Stomach (tissue), 9 donors: ENCODE data around the gene ZNF831. TPM values are rescaled to one million over a fixed set of nuclear protein-coding genes. Genes with fewer than 3 reads are reported as not detected.

Experiments
- DNase-seq, 2 donors: peaks; one replicate each; pipeline versions ENCODE4 v3.0.0 to v3.0.0-alpha.2; 2013 to 2019
- H3K27ac ChIP-seq, 5 donors: fragments of 200-600 bp in 4 of 5; sonication (generic) in 4 of 5; one replicate each; pipeline ENCODE4 v1.5.1; 2013 to 2019; ENCODE audit warnings: mild to moderate bottlenecking in 1 of 5, moderate library complexity in 1 of 5
- H3K27me3 ChIP-seq, 3 donors: fragments of 200-600 bp; sonication (generic); one replicate each; pipeline ENCODE4 v1.5.1; 2017 to 2019; ENCODE audit warnings: mixed run types in 1 of 3
- H3K36me3 ChIP-seq, 4 donors: fragments of 200-600 bp; sonication (generic); 1 replicate in 3 of 4; 2 replicates in 1 of 4; pipeline ENCODE4 v1.5.1; 2016 to 2019
- H3K4me1 ChIP-seq, 4 donors: fragments of 200-600 bp; sonication (generic); one replicate each; pipeline ENCODE4 v1.5.1; 2016 to 2019
- H3K4me3 ChIP-seq, 4 donors: fragments of 200-600 bp; sonication (generic) in 3 of 4; one replicate each; pipeline ENCODE4 v1.5.1; 2016 to 2019; ENCODE audit warnings: mild to moderate bottlenecking in 1 of 4
- H3K9me3 ChIP-seq, 4 donors: fragments of 200-600 bp; sonication (generic); one replicate each; pipeline ENCODE4 v1.5.1; 2016 to 2019
- CTCF ChIP-seq, 7 experiments: fragments of 450-650 bp in 4 of 7; fragments of 200-600 bp in 3 of 7; sonication (generic) in 3 of 7; IDR thresholded peaks; one replicate each; pipeline ENCODE4 v1.5.1; 2016 to 2019; ENCODE audit warnings: antibody characterized with exemption in 7 of 7, control low read depth in 2 of 7, mild to moderate bottlenecking in 1 of 7
- EP300 ChIP-seq: sonication (generic); formaldehyde crosslinking; IDR thresholded peaks from one replicate; pipeline ENCODE4 v1.6.1; 2017; ENCODE audit warnings: antibody characterized with exemption
- POLR2A ChIP-seq, 4 donors: fragments of 450-650 bp; IDR thresholded peaks; one replicate each; pipeline ENCODE4 v1.6.1; 2016; ENCODE audit warnings: antibody characterized with exemption in 4 of 4, control low read depth in 2 of 4, mild to moderate bottlenecking in 1 of 4, moderate library complexity in 1 of 4
- POLR2AphosphoS5 ChIP-seq, 3 donors: sonication (generic); formaldehyde crosslinking; IDR thresholded peaks; one replicate each; pipeline ENCODE4 v1.6.1; 2016; ENCODE audit warnings: antibody characterized with exemption in 3 of 3
- WGBS, 5 donors: extraction: QIAGEN DNeasy Blood & Tissue Kit in 3 of 5; methylation state at CpG; one replicate each; pipeline versions ENCODE4 v1.1.5 to v1.1.7; 2013 to 2018; 5-methylcytosine and 5-hydroxymethylcytosine counted together
- intact Hi-C: fragments of 100-400 bp; cut with DNase I; formaldehyde crosslinking; loops from one replicate; pipeline ENCODE4 v1.15.1; 2023; ENCODE audit warnings: low total_unique reads
- polyA plus RNA-seq, 3 donors: library from polyadenylated mRNA; stranded (reverse); fragments of 200-250 nt; gene quantifications; one replicate each; pipeline ENCODE4 v1.2.3, GENCODE V29; 2013
- total RNA-seq, 5 donors: library from RNA; depleted of rRNA; stranded (reverse); fragments of >200 nt; gene quantifications; one replicate each; pipeline versions ENCODE4 v1.1.0 to v1.2.3, GENCODE V29; 2014 to 2016
- donor health status: healthy with polysubstance abuse.
- donor health status: Bipolar disorder and iron deficiency.
- donor health status: healthy.

The ZNF831 gene
- total and polyA plus RNA-seq, 8 donors: under 0.01 to 2.9 (median 0.31) TPM; not detected in 1

DNA sequence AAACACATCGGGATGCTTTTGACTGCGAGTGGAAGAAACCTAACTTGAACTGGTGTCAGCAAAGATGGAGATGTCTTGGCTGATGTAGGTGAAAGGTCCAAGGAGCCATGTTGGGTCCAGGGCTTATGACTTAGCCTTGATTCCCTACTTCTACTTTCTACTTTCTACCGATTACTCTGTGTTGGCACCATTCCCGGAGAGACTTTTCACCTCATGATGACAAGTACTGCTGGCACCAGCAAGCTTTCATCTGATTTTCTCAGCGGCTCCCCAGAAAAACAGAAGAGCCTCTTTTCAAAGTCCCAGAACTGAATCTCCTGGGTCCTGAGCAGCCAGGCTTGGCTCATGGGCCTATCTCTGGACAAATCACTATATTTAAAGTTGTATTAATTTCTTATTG is 131.9 kb downstream of the ZNF831 start:
- intact Hi-C loops: no loop called here
- no peaks in the 10 kb centered on the region for H3K9me3 ChIP-seq
- no peaks in the 10 kb centered on the region for H3K36me3 ChIP-seq
- no peak for DNase-seq
- TF ChIP-seq POLR2A (IDR thresholded peaks at IDR 0.05): no peak
- TF ChIP-seq POLR2AphosphoS5 (IDR thresholded peaks at IDR 0.05): no peak
- no peak for TF ChIP-seq EP300
- TF ChIP-seq CTCF (IDR thresholded peaks at IDR 0.05): no peak
- H3K4me3 ChIP-seq: no peak overlapping the region
- H3K4me1 ChIP-seq: peaks cover 0 to 8% (median 6%) of the 10 kb centered on the region in 4 donors
- H3K27ac ChIP-seq: no peak overlapping the region
- peaks cover 4 to 84% (median 27%) of the 10 kb centered on the region in 3 donors for H3K27me3 ChIP-seq
- 54 to 67% (median 57%) methylated on average over 5 of the region's 5 CpGs for WGBS, 5 donors

DNA sequence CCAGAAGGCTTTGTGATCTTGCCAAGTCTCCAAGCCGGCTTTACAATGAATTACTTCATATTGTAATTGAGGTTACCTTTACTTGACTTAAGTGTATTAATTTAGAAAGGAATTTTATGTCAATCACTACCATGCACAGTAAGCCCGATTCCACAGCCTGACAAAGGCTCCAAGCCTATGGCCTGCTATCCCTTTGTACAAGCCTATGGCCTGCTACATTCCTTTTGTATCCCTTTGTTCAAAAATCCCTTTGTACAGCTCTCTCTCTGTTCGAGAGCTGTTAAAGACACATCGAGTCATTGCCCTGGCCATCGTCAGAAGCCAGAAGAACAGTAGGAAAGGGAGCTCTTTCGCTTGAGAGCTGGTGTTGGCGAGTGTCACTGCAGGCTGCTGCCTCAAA is 134.1 kb downstream of the ZNF831 start:
- Histone ChIP-seq H3K27ac (no peak overlapping the region), H3K4me1 (peaks cover 0 to 13% (median 10%) of the 10 kb centered on the region in 4 donors), H3K4me3 (no peak overlapping the region), H3K36me3 (no peaks in the 10 kb centered on the region), H3K9me3 (no peaks in the 10 kb centered on the region), H3K27me3 (peaks cover 4 to 93% (median 32%) of the 10 kb centered on the region in 3 donors)
- DNase-seq: no peak
- intact Hi-C loops: no loop called here
- TF ChIP-seq CTCF (IDR thresholded peaks at IDR 0.05) (no peak), POLR2A (IDR thresholded peaks at IDR 0.05) (no peak), EP300 (no peak), POLR2AphosphoS5 (IDR thresholded peaks at IDR 0.05) (no peak)
- 84 to 89% (median 85%) methylated on average over 7 of the region's 7 CpGs for WGBS, 5 donors

DNA sequence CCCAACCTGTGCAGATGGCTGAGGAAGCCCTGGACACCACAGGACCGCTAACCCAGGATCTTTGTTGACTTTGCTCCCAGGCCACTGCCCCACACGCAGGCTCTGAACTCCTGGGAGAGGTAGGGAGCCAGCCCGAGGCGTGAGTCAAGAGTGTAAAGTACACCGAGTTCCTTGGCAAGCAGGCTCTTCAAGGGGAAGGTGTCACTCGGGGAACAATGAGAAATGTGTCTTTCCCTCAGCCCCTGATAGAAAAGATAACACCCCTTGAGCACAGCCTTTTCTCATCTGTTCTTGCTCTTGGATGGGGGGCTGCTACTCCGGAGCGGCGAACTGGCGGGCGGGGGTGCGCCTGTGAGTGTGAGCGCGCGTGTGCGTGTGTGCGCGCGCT is 136.3 kb downstream of the ZNF831 start:
- H3K27me3 ChIP-seq: peaks cover 4 to 98% (median 22%) of the 10 kb centered on the region in 3 donors
- peaks cover 0 to 13% (median 10%) of the 10 kb centered on the region in 4 donors for H3K4me1 ChIP-seq
- 2 to 11% (median 5%) methylated on average over 16 to 19 of the region's 19 CpGs for WGBS, 5 donors
- DNase-seq: peak in 1 of 2 donors; percentile 62
- no peak overlapping the region for H3K27ac ChIP-seq
- intact Hi-C loops: no loop called here
- no peaks in the 10 kb centered on the region for H3K9me3 ChIP-seq
- no peak for TF ChIP-seq EP300
- no peak for TF ChIP-seq CTCF (IDR thresholded peaks at IDR 0.05)
- no peak for TF ChIP-seq POLR2A (IDR thresholded peaks at IDR 0.05)
- TF ChIP-seq POLR2AphosphoS5 (IDR thresholded peaks at IDR 0.05): no peak
- H3K36me3 ChIP-seq: no peaks in the 10 kb centered on the region
- H3K4me3 ChIP-seq: peak overlapping the region in 3 of 4 donors; percentile 1 to 32 (median 18)

GRCh38 chr20:59300333-59301081 is 136.9 kb downstream of the ZNF831 start, which contains the start of gene EDN3:
Gene EDN3, plus strand, starts transcription at chr20:59300611. Its CDS starts 202 bp downstream, at chr20:59300813.
- intact Hi-C loops: no loop called here
- WGBS, 5 donors: 2 to 9% (median 3%) methylated on average over 20 to 77 of the region's 77 CpGs
- no peaks in the 10 kb centered on the region for H3K36me3 ChIP-seq
- H3K9me3 ChIP-seq: no peaks in the 10 kb centered on the region
- peak in 1 of 2 donors; percentile 35 for DNase-seq
- peaks cover 0 to 13% (median 10%) of the 10 kb centered on the region in 4 donors for H3K4me1 ChIP-seq
- no peak within 1 kb of the TSS for H3K27ac ChIP-seq
- peak within 1 kb of the TSS in 3 of 4 donors; percentile 1 to 32 (median 18) for H3K4me3 ChIP-seq
- TF ChIP-seq EP300: no peak
- TF ChIP-seq CTCF (IDR thresholded peaks at IDR 0.05): no peak
- TF ChIP-seq POLR2AphosphoS5 (IDR thresholded peaks at IDR 0.05): no peak
- no peak for TF ChIP-seq POLR2A (IDR thresholded peaks at IDR 0.05)
- peaks cover 4 to 98% (median 22%) of the 10 kb centered on the region in 3 donors for H3K27me3 ChIP-seq
